ENCODE measurements around the gene CRISP1. TPM values are rescaled to one million over a fixed set of nuclear protein-coding genes. Genes with fewer than 3 reads are reported as not detected.

The CRISP1 gene
- total and polyA plus RNA-seq, 2 donors (not counting 3 experiments of a cell fraction or from before 2014, with no cell fraction given) = not detected

DNA sequence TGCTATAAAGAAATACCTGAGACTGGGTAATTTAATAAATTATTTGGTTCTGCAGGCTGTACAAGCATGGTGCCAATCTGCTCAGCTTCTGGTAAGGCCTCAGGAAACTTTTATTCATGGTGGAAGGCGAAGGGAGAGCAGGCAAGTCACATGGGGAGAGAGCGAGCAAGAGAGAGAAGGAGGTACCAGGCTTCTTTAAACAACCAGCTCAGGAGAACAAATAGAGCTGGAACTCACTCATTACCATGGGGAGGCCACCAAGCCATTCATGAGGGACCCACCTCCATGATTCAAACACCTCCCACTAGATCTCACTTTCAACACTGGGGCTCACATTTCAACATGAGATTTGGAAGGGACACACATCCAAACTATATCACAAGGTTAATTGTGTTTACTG is 44.9 kb upstream of the CRISP1 start:
- no peaks in the 10 kb centered on the region for H3K9me1 ChIP-seq (replicated peaks; ENCODE audit: control insufficient read depth, extremely low read depth, insufficient read depth, low read length)
- no peaks in the 10 kb centered on the region for H3K36me3 ChIP-seq (ENCODE audit: control insufficient read depth in 2 of 2, extremely low read depth in 1 of 2, insufficient read depth in 2 of 2, low read length in 2 of 2)
- TF ChIP-seq MYC (IDR thresholded peaks at IDR 0.05; ENCODE audit: low read depth, low read length) (no peak), EZH2 (IDR thresholded peaks at IDR 0.05; ENCODE audit: borderline replicate concordance, low read depth, low read length, severe bottlenecking) (no peak), JUN (IDR thresholded peaks at IDR 0.05; ENCODE audit: borderline replicate concordance, insufficient read depth, insufficient read length, low read depth) (no peak), GATA2 (IDR thresholded peaks at IDR 0.05; ENCODE audit: insufficient read depth, insufficient read length, low read depth, low read length) (no peak), FOS (IDR thresholded peaks at IDR 0.05; ENCODE audit: borderline replicate concordance, insufficient read depth, low read length) (no peak)
- TF ChIP-seq, protein P1, sequence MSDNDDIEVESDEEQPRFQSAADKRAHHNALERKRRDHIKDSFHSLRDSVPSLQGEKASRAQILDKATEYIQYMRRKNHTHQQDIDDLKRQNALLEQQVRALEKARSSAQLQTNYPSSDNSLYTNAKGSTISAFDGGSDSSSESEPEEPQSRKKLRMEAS (IDR thresholded peaks at IDR 0.05; ENCODE audit: insufficient read depth, insufficient read length) = no peak
- TF ChIP-seq, protein P2, sequence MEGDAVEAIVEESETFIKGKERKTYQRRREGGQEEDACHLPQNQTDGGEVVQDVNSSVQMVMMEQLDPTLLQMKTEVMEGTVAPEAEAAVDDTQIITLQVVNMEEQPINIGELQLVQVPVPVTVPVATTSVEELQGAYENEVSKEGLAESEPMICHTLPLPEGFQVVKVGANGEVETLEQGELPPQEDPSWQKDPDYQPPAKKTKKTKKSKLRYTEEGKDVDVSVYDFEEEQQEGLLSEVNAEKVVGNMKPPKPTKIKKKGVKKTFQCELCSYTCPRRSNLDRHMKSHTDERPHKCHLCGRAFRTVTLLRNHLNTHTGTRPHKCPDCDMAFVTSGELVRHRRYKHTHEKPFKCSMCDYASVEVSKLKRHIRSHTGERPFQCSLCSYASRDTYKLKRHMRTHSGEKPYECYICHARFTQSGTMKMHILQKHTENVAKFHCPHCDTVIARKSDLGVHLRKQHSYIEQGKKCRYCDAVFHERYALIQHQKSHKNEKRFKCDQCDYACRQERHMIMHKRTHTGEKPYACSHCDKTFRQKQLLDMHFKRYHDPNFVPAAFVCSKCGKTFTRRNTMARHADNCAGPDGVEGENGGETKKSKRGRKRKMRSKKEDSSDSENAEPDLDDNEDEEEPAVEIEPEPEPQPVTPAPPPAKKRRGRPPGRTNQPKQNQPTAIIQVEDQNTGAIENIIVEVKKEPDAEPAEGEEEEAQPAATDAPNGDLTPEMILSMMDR (IDR thresholded peaks at IDR 0.05; ENCODE audit: extremely low read depth in 1 of 2, insufficient read depth in 1 of 2, low read depth in 1 of 2, low read length in 2 of 2) = no peak
- dilution Hi-C loops (cut with MboI; ENCODE audit: extremely low pct_ligation_motif_present, low sequenced_read_pairs) (no loop called here), intact Hi-C loops (cut with micrococcal nuclease) (no loop called here)
- DNase-seq (ENCODE audit: low read depth, low spot score) (no peak), FAIRE-seq (no peak)
- H3K79me2 ChIP-seq (ENCODE audit: control insufficient read depth, insufficient read depth, low read length) = no peaks in the 10 kb centered on the region
- ChIA-PET CTCF (no interaction called here), POLR2A (no interaction called here)
- no peaks in the 10 kb centered on the region for H4K20me1 ChIP-seq (replicated peaks; ENCODE audit: control insufficient read depth, extremely low read depth, insufficient read depth, low read length)
- no peak overlapping the region for H3K9ac ChIP-seq (replicated peaks; ENCODE audit: extremely low read depth, insufficient read depth, low read length)
- no peaks in the 10 kb centered on the region for H3K27me3 ChIP-seq (ENCODE audit: control insufficient read depth in 2 of 2, insufficient read depth in 2 of 2, low read length in 2 of 2)
- H3K4me1 ChIP-seq (ENCODE audit: control insufficient read depth, extremely low read depth, insufficient read depth, low read length) = no peaks in the 10 kb centered on the region
- no peak overlapping the region for H3K4me2 ChIP-seq (ENCODE audit: insufficient read depth, low read length)
- H3K9me3 ChIP-seq (replicated peaks; ENCODE audit: control insufficient read depth, insufficient read depth, low read length) = no peaks in the 10 kb centered on the region
- no peak overlapping the region for H2AFZ ChIP-seq (ENCODE audit: low read depth, low read length)
- no TSS peak for BruUV-seq (replicated peaks)
- H3K4me3 ChIP-seq (replicated peaks in 1 of 3; ENCODE audit: insufficient read depth in 1 of 3, low read depth in 1 of 3, low read length in 3 of 3) = no peak overlapping the region
- H3K27ac ChIP-seq (ENCODE audit: insufficient read depth, low read depth, low read length) = no peak overlapping the region

Data from endothelial cell of umbilical vein (primary cell).